HUES64 (cell line): ENCODE measurements around the gene CCDC192.
"Not testable (repeated sequence)": the region's sequence is repeated elsewhere in the genome, so short reads cannot be mapped to it uniquely, and the experiment has no call there.

ENCODE experiments used
- H3K27ac ChIP-seq: 2 replicates; pipeline ENCODE4 v1.7.0; 2013; ENCODE audit warnings: low read depth, low read length, inconsistent platforms
- H3K27me3 ChIP-seq: 2 replicates; pipeline ENCODE4 v1.6.1; 2013; ENCODE audit warnings: mild to moderate bottlenecking, low read length; ENCODE audit not compliant: insufficient read depth
- H3K36me3 ChIP-seq: 2 replicates; pipeline ENCODE4 v1.6.1; 2013; ENCODE audit warnings: mild to moderate bottlenecking, low read length; ENCODE audit not compliant: insufficient read depth
- H3K4me1 ChIP-seq: 2 replicates; pipeline ENCODE4 v1.6.1; 2013; ENCODE audit warnings: mild to moderate bottlenecking, low read length, moderate library complexity; ENCODE audit not compliant: insufficient read depth
- H3K4me3 ChIP-seq: 2 replicates; pipeline ENCODE4 v1.5.1; 2013; ENCODE audit warnings: mild to moderate bottlenecking, low read length, moderate library complexity
- H3K9ac ChIP-seq: 2 replicates; pipeline ENCODE4 v1.6.1; 2013; ENCODE audit warnings: mild to moderate bottlenecking, low read depth, low read length
- H3K9me3 ChIP-seq: 2 replicates; pipeline ENCODE4 v1.6.1; 2013; ENCODE audit warnings: low read depth, low read length; ENCODE audit not compliant: insufficient read depth
- WGBS: fragments of 150-250, 120-280 bp; methylation state at CpG from one replicate; pipeline ENCODE4 v1.1.7; 2013; ENCODE audit warnings: missing lambda C conversion rate; 5-methylcytosine and 5-hydroxymethylcytosine counted together

CCDC192 gene

GRCh38 chr5:127679691-127680330 lies 23.4 kb upstream of the CCDC192 start:
- H3K4me3 ChIP-seq, H3K4me1 ChIP-seq, H3K36me3 ChIP-seq, H3K27me3 ChIP-seq, H3K27ac ChIP-seq, H3K9ac ChIP-seq, H3K9me3 ChIP-seq: not testable (repeated sequence)
- 98% methylated on average over 3 of the region's 3 CpGs for WGBS

- no peaks in the 10 kb centered on the region for H3K36me3 ChIP-seq
- no peak overlapping the region for H3K27ac ChIP-seq
- H3K9ac ChIP-seq: no peak overlapping the region
- H3K9me3 ChIP-seq: no peaks in the 10 kb centered on the region
- no peaks in the 10 kb centered on the region for H3K27me3 ChIP-seq
- WGBS: 100% methylated on average over 1 of the region's 1 CpG
- no peaks in the 10 kb centered on the region for H3K4me1 ChIP-seq
- H3K4me3 ChIP-seq: no peak overlapping the region
These were observed 22.6 kb upstream of the CCDC192 start for GRCh38 chr5:127680595-127680994.

GRCh38 chr5:127683008-127683407 lies 20.2 kb upstream of the CCDC192 start:
- Histone ChIP-seq H3K9ac (no peak overlapping the region), H3K9me3 (no peaks in the 10 kb centered on the region), H3K27me3 (no peaks in the 10 kb centered on the region), H3K4me3 (no peak overlapping the region), H3K27ac (no peak overlapping the region), H3K36me3 (no peaks in the 10 kb centered on the region), H3K4me1 (no peaks in the 10 kb centered on the region)
- 93% methylated on average over 4 of the region's 4 CpGs for WGBS

- no peaks in the 10 kb centered on the region for H3K36me3 ChIP-seq
- no peak overlapping the region for H3K27ac ChIP-seq
- H3K9ac ChIP-seq: no peak overlapping the region
- H3K4me1 ChIP-seq: no peaks in the 10 kb centered on the region
- H3K27me3 ChIP-seq: no peaks in the 10 kb centered on the region
- H3K4me3 ChIP-seq: no peak overlapping the region
- no peaks in the 10 kb centered on the region for H3K9me3 ChIP-seq
- WGBS: 86% methylated on average over 5 of the region's 6 CpGs
These were observed 18.3 kb upstream of the CCDC192 start for GRCh38 chr5:127684726-127685467.

GRCh38 chr5:127685662-127686061 lies 17.5 kb upstream of the CCDC192 start:
- 83% methylated on average over 1 of the region's 2 CpGs for WGBS
- H3K9ac ChIP-seq: no peak overlapping the region
- no peak overlapping the region for H3K4me3 ChIP-seq
- H3K27ac ChIP-seq: no peak overlapping the region
- H3K27me3 ChIP-seq: no peaks in the 10 kb centered on the region
- no peaks in the 10 kb centered on the region for H3K9me3 ChIP-seq
- no peaks in the 10 kb centered on the region for H3K36me3 ChIP-seq
- H3K4me1 ChIP-seq: no peaks in the 10 kb centered on the region

GRCh38 chr5:127686424-127686823 lies 16.8 kb upstream of the CCDC192 start:
- H3K27ac ChIP-seq: no peak overlapping the region
- H3K4me3 ChIP-seq: no peak overlapping the region
- H3K9me3 ChIP-seq: no peaks in the 10 kb centered on the region
- no peak overlapping the region for H3K9ac ChIP-seq
- no peaks in the 10 kb centered on the region for H3K27me3 ChIP-seq
- no peaks in the 10 kb centered on the region for H3K36me3 ChIP-seq
- H3K4me1 ChIP-seq: no peaks in the 10 kb centered on the region

- Histone ChIP-seq H3K27ac (no peak overlapping the region), H3K4me1 (no peaks in the 10 kb centered on the region), H3K27me3 (no peaks in the 10 kb centered on the region), H3K9ac (no peak overlapping the region), H3K4me3 (no peak overlapping the region), H3K9me3 (no peaks in the 10 kb centered on the region), H3K36me3 (no peaks in the 10 kb centered on the region)
- WGBS: 100% methylated on average over 1 of the region's 1 CpG
These were observed 8.5 kb upstream of the CCDC192 start for GRCh38 chr5:127694518-127695171.

- Histone ChIP-seq H3K27me3 (no peaks in the 10 kb centered on the region), H3K4me3 (no peak overlapping the region), H3K9me3 (no peaks in the 10 kb centered on the region), H3K4me1 (no peaks in the 10 kb centered on the region), H3K27ac (no peak overlapping the region), H3K36me3 (no peaks in the 10 kb centered on the region), H3K9ac (no peak overlapping the region)
These were observed 7.8 kb upstream of the CCDC192 start for GRCh38 chr5:127695346-127695745.

- H3K4me1 ChIP-seq: no peaks in the 10 kb centered on the region
- no peak overlapping the region for H3K9ac ChIP-seq
- H3K27me3 ChIP-seq: no peaks in the 10 kb centered on the region
- no peaks in the 10 kb centered on the region for H3K36me3 ChIP-seq
- H3K4me3 ChIP-seq: no peak overlapping the region
- H3K9me3 ChIP-seq: no peaks in the 10 kb centered on the region
- H3K27ac ChIP-seq: no peak overlapping the region
- WGBS: 85% methylated on average over 6 of the region's 6 CpGs
These were observed 6.5 kb upstream of the CCDC192 start for GRCh38 chr5:127696683-127697082.

GRCh38 chr5:127697894-127698600 lies 5.1 kb upstream of the CCDC192 start:
- no peaks in the 10 kb centered on the region for H3K9me3 ChIP-seq
- H3K36me3 ChIP-seq: no peaks in the 10 kb centered on the region
- no peak overlapping the region for H3K27ac ChIP-seq
- H3K4me1 ChIP-seq: 0 out of 2 replicates have a peak, but pooled peaks cover 3% of the 10 kb centered on the region
- 81% methylated on average over 2 of the region's 2 CpGs for WGBS
- H3K9ac ChIP-seq: no peak overlapping the region
- no peak overlapping the region for H3K4me3 ChIP-seq
- H3K27me3 ChIP-seq: no peaks in the 10 kb centered on the region

GRCh38 chr5:127699416-127699815 lies 3.8 kb upstream of the CCDC192 start:
- Histone ChIP-seq H3K36me3 (no peaks in the 10 kb centered on the region), H3K4me3 (no peak overlapping the region), H3K27me3 (no peaks in the 10 kb centered on the region), H3K27ac (no peak overlapping the region), H3K9me3 (no peaks in the 10 kb centered on the region), H3K4me1 (peaks cover 10% of the 10 kb centered on the region; the same call in 1 of the 2 replicates), H3K9ac (no peak overlapping the region)
- WGBS: 87% methylated on average over 5 of the region's 5 CpGs
